H9 (cell line): ENCODE results near the gene USP26. TPM values are rescaled to one million over a fixed set of nuclear protein-coding genes. Genes with fewer than 3 reads are reported as not detected.

Source experiments
- DNase-seq: peaks from one replicate; pipeline ENCODE4 v3.0.0-alpha.2; 2017
- H2AFZ ChIP-seq: one replicate; pipeline ENCODE4 v1.6.1; 2013; ENCODE audit warnings: mild to moderate bottlenecking, low read length, control low read depth, moderate library complexity
- H2AK5ac ChIP-seq: 2 replicates; pipeline ENCODE4 v1.6.1; 2013; ENCODE audit warnings: low read length, control low read depth, mixed read lengths; ENCODE audit not compliant: insufficient read length
- H2BK120ac ChIP-seq: one replicate; pipeline ENCODE4 v1.6.1; 2013; ENCODE audit warnings: low read depth, mild to moderate bottlenecking, low read length, control low read depth, inconsistent platforms; ENCODE audit not compliant: poor library complexity, severe bottlenecking
- H2BK12ac ChIP-seq: 2 replicates; pipeline ENCODE4 v1.6.1; 2013; ENCODE audit warnings: low read length, control low read depth, mixed read lengths, low read depth; ENCODE audit not compliant: insufficient read length
- H2BK15ac ChIP-seq: 2 replicates; pipeline ENCODE4 v1.6.1; 2013; ENCODE audit warnings: low read depth, low read length, control low read depth
- H2BK20ac ChIP-seq: one replicate; pipeline ENCODE4 v1.6.1; 2013; ENCODE audit warnings: low read depth, mild to moderate bottlenecking, low read length, control low read depth, inconsistent platforms; ENCODE audit not compliant: poor library complexity, severe bottlenecking
- H2BK5ac ChIP-seq: 2 replicates; pipeline ENCODE4 v1.6.1; 2013; ENCODE audit warnings: low read length, control low read depth, mixed read lengths; ENCODE audit not compliant: insufficient read length
- H3K14ac ChIP-seq: 2 replicates; pipeline ENCODE4 v1.6.1; 2013; ENCODE audit warnings: low read length, control low read depth; ENCODE audit not compliant: insufficient read depth
- H3K18ac ChIP-seq: 2 replicates; pipeline ENCODE4 v1.6.1; 2013; ENCODE audit warnings: low read depth, mild to moderate bottlenecking, mixed read lengths, low read length, control low read depth; ENCODE audit not compliant: insufficient read length
- H3K23ac ChIP-seq: 2 replicates; pipeline ENCODE4 v1.6.1; 2013; ENCODE audit warnings: low read length, control low read depth, mixed read lengths, low read depth; ENCODE audit not compliant: insufficient read length
- H3K23me2 ChIP-seq: 2 replicates; pipeline ENCODE4 v1.6.1; 2013; ENCODE audit warnings: low read depth, mild to moderate bottlenecking, mixed read lengths, low read length, control low read depth; ENCODE audit not compliant: insufficient read length, poor library complexity, severe bottlenecking
- H3K27ac ChIP-seq: 2 replicates; pipeline ENCODE4 v1.5.1; 2013; ENCODE audit warnings: low read length, control low read depth, mixed read lengths, low read depth; ENCODE audit not compliant: insufficient read length
- H3K27me3 ChIP-seq: 2 replicates; pipeline ENCODE4 v1.6.1; 2013; ENCODE audit warnings: low read length, control low read depth, inconsistent platforms; ENCODE audit not compliant: insufficient read depth
- H3K4ac ChIP-seq: 2 replicates; pipeline ENCODE4 v1.6.1; 2013; ENCODE audit warnings: low read depth, mild to moderate bottlenecking, control low read depth, inconsistent platforms, low read length, moderate library complexity
- H3K4me1 ChIP-seq: 2 replicates; pipeline ENCODE4 v1.6.1; 2013; ENCODE audit warnings: low read length, control low read depth, inconsistent platforms; ENCODE audit not compliant: insufficient read depth
- H3K4me2 ChIP-seq: 2 replicates; pipeline ENCODE4 v1.6.1; 2013; ENCODE audit warnings: low read length, control low read depth, mixed read lengths; ENCODE audit not compliant: insufficient read length, insufficient read depth
- H3K56ac ChIP-seq: 2 replicates; pipeline ENCODE4 v1.6.1; 2013; ENCODE audit warnings: low read depth, mild to moderate bottlenecking, mixed read lengths, low read length, control low read depth; ENCODE audit not compliant: insufficient read length
- H3K79me1 ChIP-seq: 2 replicates; pipeline ENCODE4 v1.6.1; 2013; ENCODE audit warnings: low read depth, mild to moderate bottlenecking, moderate library complexity, low read length, control low read depth, inconsistent platforms; ENCODE audit not compliant: insufficient read depth, poor library complexity, severe bottlenecking
- H3K79me2 ChIP-seq: 2 replicates; pipeline ENCODE4 v1.6.1; 2013; ENCODE audit warnings: low read length, control low read depth, inconsistent platforms; ENCODE audit not compliant: insufficient read depth
- H3K9ac ChIP-seq: 2 replicates; pipeline ENCODE4 v1.6.1; 2013; ENCODE audit warnings: low read length, control low read depth, mixed read lengths; ENCODE audit not compliant: insufficient read length; ENCODE audit errors: extremely low read depth
- H3K9me3 ChIP-seq: one replicate; pipeline ENCODE4 v1.6.1; 2013; ENCODE audit warnings: low read depth, low read length, inconsistent platforms; ENCODE audit not compliant: control insufficient read depth
- H3T11ph ChIP-seq: one replicate; pipeline ENCODE4 v1.6.1; 2013; ENCODE audit warnings: mild to moderate bottlenecking, low read length, control low read depth, inconsistent platforms
- H4K20me1 ChIP-seq: one replicate; pipeline ENCODE4 v1.6.1; 2013; ENCODE audit not compliant: control insufficient read depth, insufficient read length, insufficient read depth
- H4K5ac ChIP-seq: 2 replicates; pipeline ENCODE4 v1.6.1; 2013; ENCODE audit warnings: low read depth, mild to moderate bottlenecking, mixed read lengths, low read length, control low read depth; ENCODE audit not compliant: insufficient read length
- H4K8ac ChIP-seq: replicated peaks from 2 replicates; pipeline ENCODE4 v1.6.1; 2013; ENCODE audit warnings: low read length, control low read depth, mixed read lengths, low read depth; ENCODE audit not compliant: insufficient read length
- H4K91ac ChIP-seq: 2 replicates; pipeline ENCODE4 v1.6.1; 2013; ENCODE audit warnings: low read depth, mild to moderate bottlenecking, moderate library complexity, mixed read lengths, low read length, control low read depth; ENCODE audit not compliant: insufficient read length
- H3K27ac Mint-ChIP-seq, 3 experiments: 2 replicates in 2 of 3; 3 replicates in 1 of 3; pipeline ENCODE4 v1.8.0; 2020 to 2021; ENCODE audit warnings: mixed read lengths in 3 of 3, mild to moderate bottlenecking in 1 of 3, moderate library complexity in 1 of 3
- H3K27me3 Mint-ChIP-seq: 2 replicates; pipeline ENCODE4 v1.8.0; 2021; ENCODE audit warnings: low read depth, mild to moderate bottlenecking, moderate library complexity, mixed read lengths
- H3K36me3 Mint-ChIP-seq, 3 experiments: 2 replicates in 2 of 3; 3 replicates in 1 of 3; pipeline ENCODE4 v1.8.0; 2020 to 2021; ENCODE audit warnings: low read depth in 3 of 3, mixed read lengths in 3 of 3; ENCODE audit not compliant: insufficient read depth in 1 of 3
- H3K4me1 Mint-ChIP-seq, 2 experiments: 2 replicates each; pipeline ENCODE4 v1.8.0; 2020; ENCODE audit warnings: mixed read lengths in 2 of 2
- H3K4me3 Mint-ChIP-seq, 2 experiments: 2 replicates in 1 of 2; 3 replicates in 1 of 2; pipeline ENCODE4 v1.8.0; 2020 to 2021; ENCODE audit warnings: mild to moderate bottlenecking in 2 of 2, mixed read lengths in 2 of 2, moderate library complexity in 1 of 2
- H3K9me3 Mint-ChIP-seq, 2 experiments: 2 replicates in 1 of 2; 3 replicates in 1 of 2; pipeline ENCODE4 v1.8.0; 2020; ENCODE audit warnings: mild to moderate bottlenecking in 2 of 2, mixed read lengths in 2 of 2, moderate library complexity in 1 of 2
- total RNA-seq: library from RNA; stranded (reverse); gene quantifications from 2 replicates; pipeline ENCODE4 v1.2.1, GENCODE V29; 2021
- TF ChIP-seq, protein P1 (sequence below): fragments of 200-600 bp; sonication (generic); conservative IDR thresholded peaks from 3 replicates; pipeline ENCODE4 v1.8.0; 2021; ENCODE audit warnings: antibody characterized with exemption, mild to moderate bottlenecking

The USP26 gene
- total RNA-seq, 1 experiment from 2014 or later: not detected

DNA sequence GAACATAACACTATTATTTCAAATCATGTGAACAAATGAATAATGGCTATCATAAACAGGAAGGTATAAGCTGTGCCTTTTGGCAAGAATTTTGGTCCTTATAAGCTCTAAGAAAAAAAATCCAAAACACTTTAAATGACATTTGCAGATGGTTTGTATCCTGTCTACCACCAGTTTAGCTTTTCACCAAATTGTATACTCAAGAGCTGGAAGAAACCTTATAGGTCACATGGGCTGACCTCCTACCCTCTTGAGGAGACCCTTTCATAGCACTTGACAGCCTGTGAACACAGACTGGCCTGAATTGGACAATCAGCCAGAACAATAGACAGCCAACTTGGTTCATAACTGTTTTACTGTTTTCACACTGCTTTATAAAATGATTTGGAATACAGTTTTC lies 24.3 kb downstream of the USP26 start:
- H3T11ph ChIP-seq: no peak overlapping the region
- no peaks in the 10 kb centered on the region for H3K79me2 ChIP-seq
- H3K4me2 ChIP-seq: no peak overlapping the region
- H4K5ac ChIP-seq: no peak overlapping the region
- no peaks in the 10 kb centered on the region for H3K9me3 ChIP-seq
- no peak overlapping the region for H3K23ac ChIP-seq
- H3K4ac ChIP-seq: no peak overlapping the region
- no peaks in the 10 kb centered on the region for H3K27me3 ChIP-seq
- no peaks in the 10 kb centered on the region for H4K20me1 ChIP-seq
- H3K23me2 ChIP-seq: no peaks in the 10 kb centered on the region
- no peaks in the 10 kb centered on the region for H3K79me1 ChIP-seq
- no peak overlapping the region for H2AK5ac ChIP-seq
- H3K27me3 Mint-ChIP-seq: no peaks in the 10 kb centered on the region
- H3K27ac ChIP-seq: no peak overlapping the region
- TF ChIP-seq, protein P1, sequence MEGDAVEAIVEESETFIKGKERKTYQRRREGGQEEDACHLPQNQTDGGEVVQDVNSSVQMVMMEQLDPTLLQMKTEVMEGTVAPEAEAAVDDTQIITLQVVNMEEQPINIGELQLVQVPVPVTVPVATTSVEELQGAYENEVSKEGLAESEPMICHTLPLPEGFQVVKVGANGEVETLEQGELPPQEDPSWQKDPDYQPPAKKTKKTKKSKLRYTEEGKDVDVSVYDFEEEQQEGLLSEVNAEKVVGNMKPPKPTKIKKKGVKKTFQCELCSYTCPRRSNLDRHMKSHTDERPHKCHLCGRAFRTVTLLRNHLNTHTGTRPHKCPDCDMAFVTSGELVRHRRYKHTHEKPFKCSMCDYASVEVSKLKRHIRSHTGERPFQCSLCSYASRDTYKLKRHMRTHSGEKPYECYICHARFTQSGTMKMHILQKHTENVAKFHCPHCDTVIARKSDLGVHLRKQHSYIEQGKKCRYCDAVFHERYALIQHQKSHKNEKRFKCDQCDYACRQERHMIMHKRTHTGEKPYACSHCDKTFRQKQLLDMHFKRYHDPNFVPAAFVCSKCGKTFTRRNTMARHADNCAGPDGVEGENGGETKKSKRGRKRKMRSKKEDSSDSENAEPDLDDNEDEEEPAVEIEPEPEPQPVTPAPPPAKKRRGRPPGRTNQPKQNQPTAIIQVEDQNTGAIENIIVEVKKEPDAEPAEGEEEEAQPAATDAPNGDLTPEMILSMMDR: no peak
- no peak overlapping the region for H3K4me3 Mint-ChIP-seq
- H3K14ac ChIP-seq: no peak overlapping the region
- H4K91ac ChIP-seq: no peak overlapping the region
- H3K56ac ChIP-seq: no peak overlapping the region
- no peak overlapping the region for H4K8ac ChIP-seq
- no peak overlapping the region for H2AFZ ChIP-seq
- no peak overlapping the region for H2BK5ac ChIP-seq
- H3K18ac ChIP-seq: no peak overlapping the region
- no peaks in the 10 kb centered on the region; a peak in 1 of 5 replicates for H3K9me3 Mint-ChIP-seq
- H3K27ac Mint-ChIP-seq: no peak overlapping the region
- DNase-seq: no peak
- no peaks in the 10 kb centered on the region for H3K36me3 Mint-ChIP-seq
- H2BK12ac ChIP-seq: no peak overlapping the region
- no peak overlapping the region for H3K9ac ChIP-seq
- H2BK20ac ChIP-seq: no peak overlapping the region
- H3K4me1 ChIP-seq: no peaks in the 10 kb centered on the region
- no peak overlapping the region for H2BK15ac ChIP-seq
- H2BK120ac ChIP-seq: no peak overlapping the region
- no peaks in the 10 kb centered on the region for H3K4me1 Mint-ChIP-seq
